HEK293 (cell line): Measurements from ENCODE around the gene PRAC2.

Experiments
- CTCF ChIA-PET: fragments of 350-600 bp; formaldehyde crosslinking; extraction: SDS; loops from one replicate; lab custom pipeline; 2021; ENCODE audit warnings: antibody characterized with exemption; lab: Yijun Ruan, JAX
- POLR2A ChIA-PET: fragments of 300-600 bp; formaldehyde crosslinking; extraction: SDS; loops from one replicate; lab custom pipeline; 2020; ENCODE audit warnings: antibody characterized with exemption, inconsistent platforms; lab: Yijun Ruan, JAX
- H3K27ac ChIP-seq: fragments of 200-500 bp; sonication (Bioruptor generic); 2 replicates; pipeline ENCODE4 v1.5.1; 2014; ENCODE audit warnings: low read depth, low read length, control low read depth, inconsistent platforms; ENCODE audit errors: extremely low read depth
- H3K36me3 ChIP-seq, 2 experiments: fragments of 200-500 bp in 1 of 2; sonication (Bioruptor generic) in 1 of 2; 1 replicate in 1 of 2; 2 replicates in 1 of 2; pipeline ENCODE4 v1.5.1; 2014 to 2017; ENCODE audit warnings: inconsistent platforms in 2 of 2, low read length in 2 of 2; ENCODE audit not compliant: control insufficient read depth in 2 of 2, insufficient read depth in 1 of 2
- H3K4me1 ChIP-seq: fragments of 200-500 bp; sonication (Bioruptor generic); 2 replicates; pipeline ENCODE4 v1.5.1; 2014; ENCODE audit warnings: mild to moderate bottlenecking, low read length, inconsistent platforms; ENCODE audit not compliant: control insufficient read depth, insufficient read depth
- H3K4me3 ChIP-seq: 2 replicates; pipeline ENCODE4 v1.5.1; 2011; ENCODE audit warnings: low read depth, mild to moderate bottlenecking, control low read depth, low read length, moderate library complexity
- H3K9me3 ChIP-seq: fragments of 200-500 bp; sonication (Bioruptor generic); 2 replicates; pipeline ENCODE4 v1.5.1; 2014; ENCODE audit warnings: low read depth, low read length, inconsistent platforms; ENCODE audit not compliant: control insufficient read depth, insufficient read depth
- HOXD13 ChIP-seq: sonication (generic); formaldehyde crosslinking; IDR thresholded peaks from 2 replicates; pipeline ENCODE4 v1.8.0; 2022; ENCODE audit warnings: missing genetic modification reagents, borderline replicate concordance
- KLF1 ChIP-seq: fragments of 450-650 bp; formaldehyde crosslinking; IDR thresholded peaks from 2 replicates; pipeline ENCODE4 v1.5.1; 2016; ENCODE audit warnings: missing biosample characterization, missing genetic modification characterization
- YY1 ChIP-seq: fragments of 450-650 bp; formaldehyde crosslinking; IDR thresholded peaks from 2 replicates; pipeline ENCODE4 v1.5.1; 2018; ENCODE audit warnings: missing biosample characterization, missing genetic modification characterization
- ZBTB17 ChIP-seq: fragments of 450-650 bp; formaldehyde crosslinking; IDR thresholded peaks from 2 replicates; pipeline ENCODE4 v1.5.1; 2016; ENCODE audit warnings: missing biosample characterization, missing genetic modification characterization
- ZFP37 ChIP-seq: fragments of 450-650 bp; formaldehyde crosslinking; IDR thresholded peaks from 2 replicates; pipeline ENCODE4 v1.5.1; 2016; ENCODE audit warnings: missing biosample characterization, missing genetic modification characterization
- ZNF140 ChIP-seq: fragments of 450-650 bp; formaldehyde crosslinking; IDR thresholded peaks from 2 replicates; pipeline ENCODE4 v1.5.1; 2016; ENCODE audit warnings: missing biosample characterization, missing genetic modification characterization
- ZNF146 ChIP-seq: fragments of 450-650 bp; formaldehyde crosslinking; IDR thresholded peaks from 2 replicates; pipeline ENCODE4 v1.5.1; 2016; ENCODE audit warnings: missing biosample characterization, missing genetic modification characterization
- ZNF169 ChIP-seq: fragments of 450-650 bp; formaldehyde crosslinking; IDR thresholded peaks from 2 replicates; pipeline ENCODE4 v1.5.1; 2016; ENCODE audit warnings: missing biosample characterization, missing genetic modification characterization
- ZNF19 ChIP-seq: fragments of 450-650 bp; formaldehyde crosslinking; IDR thresholded peaks from 2 replicates; pipeline ENCODE4; 2016; ENCODE audit warnings: missing biosample characterization, missing genetic modification characterization, low read depth
- ZNF404 ChIP-seq: fragments of 450-650 bp; formaldehyde crosslinking; IDR thresholded peaks from 2 replicates; pipeline ENCODE4 v1.5.1; 2017; ENCODE audit warnings: missing biosample characterization, missing genetic modification characterization
- ZNF433 ChIP-seq: fragments of 450-650 bp; formaldehyde crosslinking; IDR thresholded peaks from 2 replicates; pipeline ENCODE4 v1.5.1; 2016; ENCODE audit warnings: missing biosample characterization, missing genetic modification characterization, low read depth
- ZNF560 ChIP-seq: fragments of 450-650 bp; formaldehyde crosslinking; IDR thresholded peaks from 2 replicates; pipeline ENCODE4 v1.5.1; 2017; ENCODE audit warnings: missing biosample characterization, missing genetic modification characterization, borderline replicate concordance
- ZNF701 ChIP-seq: fragments of 450-650 bp; formaldehyde crosslinking; IDR thresholded peaks from 2 replicates; pipeline ENCODE4 v1.5.1; 2016; ENCODE audit warnings: missing biosample characterization, missing genetic modification characterization
- TF ChIP-seq, protein P1 (sequence below): fragments of 450-650 bp; formaldehyde crosslinking; IDR thresholded peaks from 2 replicates; pipeline ENCODE4 v1.5.1; 2016; ENCODE audit warnings: missing biosample characterization, missing genetic modification characterization
- TF ChIP-seq, protein P2 (sequence below): fragments of 450-650 bp; formaldehyde crosslinking; IDR thresholded peaks from 2 replicates; pipeline ENCODE4 v1.5.1; 2017; ENCODE audit warnings: missing biosample characterization, missing genetic modification characterization
- TF ChIP-seq, protein P3 (sequence below): fragments of 450-650 bp; formaldehyde crosslinking; IDR thresholded peaks from 2 replicates; pipeline ENCODE4 v1.5.1; 2017; ENCODE audit warnings: missing biosample characterization, missing genetic modification characterization
- TF ChIP-seq, protein P4 (sequence below): fragments of 450-650 bp; formaldehyde crosslinking; IDR thresholded peaks from 2 replicates; pipeline ENCODE4 v1.5.1; 2017; ENCODE audit warnings: missing biosample characterization, missing genetic modification characterization
- TF ChIP-seq, protein P5 (sequence below): fragments of 450-650 bp; formaldehyde crosslinking; conservative IDR thresholded peaks from 2 replicates; pipeline ENCODE4 v1.5.1; 2016; ENCODE audit warnings: low read depth, missing biosample characterization, missing genetic modification characterization
- TF ChIP-seq, protein P6 (sequence below): fragments of 450-650 bp; formaldehyde crosslinking; IDR thresholded peaks from 2 replicates; pipeline ENCODE4 v1.5.1; 2016; ENCODE audit warnings: missing biosample characterization, missing genetic modification characterization
- TF ChIP-seq, protein P7 (sequence below): fragments of 450-650 bp; formaldehyde crosslinking; IDR thresholded peaks from 2 replicates; pipeline ENCODE4 v1.5.1; 2016; ENCODE audit warnings: missing biosample characterization, missing genetic modification characterization

Gene PRAC2

DNA sequence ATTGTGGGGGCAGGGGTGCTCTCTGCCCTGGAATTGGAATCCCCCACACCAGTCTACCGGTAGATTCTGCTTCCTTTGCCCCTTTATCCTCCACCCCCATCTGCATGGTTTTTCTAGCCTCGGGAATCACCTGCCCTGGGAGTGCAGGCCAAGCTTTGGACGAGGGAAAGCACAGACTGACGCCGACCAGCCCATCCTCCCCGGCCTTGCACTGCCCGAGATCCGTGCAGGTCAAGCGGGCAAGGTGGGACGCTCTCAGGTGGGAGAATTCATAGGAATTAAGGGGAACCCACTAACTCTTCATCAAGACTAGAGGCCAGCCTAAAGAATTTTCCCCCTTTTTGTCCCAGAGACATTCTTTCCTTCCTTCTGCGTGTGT is 15.4 kb downstream of the PRAC2 start (continued):
- TF ChIP-seq, protein P1, sequence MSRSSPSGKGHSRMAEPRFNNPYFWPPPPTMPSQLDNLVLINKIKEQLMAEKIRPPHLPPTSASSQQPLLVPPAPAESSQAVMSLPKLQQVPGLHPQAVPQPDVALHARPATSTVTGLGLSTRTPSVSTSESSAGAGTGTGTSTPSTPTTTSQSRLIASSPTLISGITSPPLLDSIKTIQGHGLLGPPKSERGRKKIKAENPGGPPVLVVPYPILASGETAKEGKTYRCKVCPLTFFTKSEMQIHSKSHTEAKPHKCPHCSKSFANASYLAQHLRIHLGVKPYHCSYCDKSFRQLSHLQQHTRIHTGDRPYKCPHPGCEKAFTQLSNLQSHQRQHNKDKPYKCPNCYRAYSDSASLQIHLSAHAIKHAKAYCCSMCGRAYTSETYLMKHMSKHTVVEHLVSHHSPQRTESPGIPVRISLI (tag by site-specific recombination), result no peak
- TF ChIP-seq ZNF433 (tag by site-specific recombination), result no peak
- no peak for TF ChIP-seq ZNF404

DNA sequence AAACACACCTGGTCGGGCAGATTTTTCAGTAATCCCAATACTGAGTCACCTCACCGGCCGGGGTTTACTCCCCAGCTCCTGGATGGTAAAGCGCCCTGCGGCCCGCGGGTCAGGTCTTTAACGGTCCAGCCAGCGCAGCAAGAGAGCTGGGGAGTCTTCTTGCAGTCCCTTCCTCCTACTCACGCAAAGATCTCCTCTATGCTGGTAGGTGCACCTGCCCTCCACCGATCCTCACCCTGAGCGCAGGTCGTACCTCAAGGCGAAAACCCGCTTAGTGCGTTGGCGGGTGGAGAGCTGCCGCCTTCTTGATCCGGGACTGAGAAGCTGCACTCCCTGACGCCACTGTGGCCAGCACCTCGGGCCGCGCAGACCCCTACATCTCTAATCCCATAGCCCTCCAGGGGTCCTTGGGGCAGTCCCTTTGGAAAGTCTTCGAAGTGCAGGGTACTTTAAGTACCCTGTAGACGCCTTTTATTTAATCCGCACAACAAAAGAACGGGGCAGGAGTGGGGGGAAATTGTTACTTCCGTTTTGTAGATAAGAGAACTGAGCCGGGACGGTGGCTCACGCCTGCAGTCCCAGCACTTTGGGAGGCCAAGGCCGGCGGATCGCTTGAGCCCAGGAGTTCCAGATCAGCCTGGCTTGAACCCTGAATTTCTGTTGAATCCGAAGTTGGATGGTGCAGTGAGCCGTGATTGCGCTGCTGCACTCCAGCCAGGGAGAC is 16.0 kb downstream of the PRAC2 start:
- TF ChIP-seq ZNF146 (no peak), ZNF169 (tag by site-specific recombination) (no peak), ZNF19 (no peak), KLF1 (tag by site-specific recombination) (no peak), ZBTB17 (tag by site-specific recombination) (no peak), ZNF701 (tag by site-specific recombination) (no peak), HOXD13 (CRISPR knock-in tag) (no peak), ZNF560 (tag by site-specific recombination) (no peak), YY1 (no peak), ZFP37 (tag by site-specific recombination) (no peak), ZNF140 (tag by site-specific recombination) (no peak)
- TF ChIP-seq, protein P2, sequence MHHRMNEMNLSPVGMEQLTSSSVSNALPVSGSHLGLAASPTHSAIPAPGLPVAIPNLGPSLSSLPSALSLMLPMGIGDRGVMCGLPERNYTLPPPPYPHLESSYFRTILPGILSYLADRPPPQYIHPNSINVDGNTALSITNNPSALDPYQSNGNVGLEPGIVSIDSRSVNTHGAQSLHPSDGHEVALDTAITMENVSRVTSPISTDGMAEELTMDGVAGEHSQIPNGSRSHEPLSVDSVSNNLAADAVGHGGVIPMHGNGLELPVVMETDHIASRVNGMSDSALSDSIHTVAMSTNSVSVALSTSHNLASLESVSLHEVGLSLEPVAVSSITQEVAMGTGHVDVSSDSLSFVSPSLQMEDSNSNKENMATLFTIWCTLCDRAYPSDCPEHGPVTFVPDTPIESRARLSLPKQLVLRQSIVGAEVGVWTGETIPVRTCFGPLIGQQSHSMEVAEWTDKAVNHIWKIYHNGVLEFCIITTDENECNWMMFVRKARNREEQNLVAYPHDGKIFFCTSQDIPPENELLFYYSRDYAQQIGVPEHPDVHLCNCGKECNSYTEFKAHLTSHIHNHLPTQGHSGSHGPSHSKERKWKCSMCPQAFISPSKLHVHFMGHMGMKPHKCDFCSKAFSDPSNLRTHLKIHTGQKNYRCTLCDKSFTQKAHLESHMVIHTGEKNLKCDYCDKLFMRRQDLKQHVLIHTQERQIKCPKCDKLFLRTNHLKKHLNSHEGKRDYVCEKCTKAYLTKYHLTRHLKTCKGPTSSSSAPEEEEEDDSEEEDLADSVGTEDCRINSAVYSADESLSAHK (tag by site-specific recombination), result no peak
- TF ChIP-seq, protein P3, sequence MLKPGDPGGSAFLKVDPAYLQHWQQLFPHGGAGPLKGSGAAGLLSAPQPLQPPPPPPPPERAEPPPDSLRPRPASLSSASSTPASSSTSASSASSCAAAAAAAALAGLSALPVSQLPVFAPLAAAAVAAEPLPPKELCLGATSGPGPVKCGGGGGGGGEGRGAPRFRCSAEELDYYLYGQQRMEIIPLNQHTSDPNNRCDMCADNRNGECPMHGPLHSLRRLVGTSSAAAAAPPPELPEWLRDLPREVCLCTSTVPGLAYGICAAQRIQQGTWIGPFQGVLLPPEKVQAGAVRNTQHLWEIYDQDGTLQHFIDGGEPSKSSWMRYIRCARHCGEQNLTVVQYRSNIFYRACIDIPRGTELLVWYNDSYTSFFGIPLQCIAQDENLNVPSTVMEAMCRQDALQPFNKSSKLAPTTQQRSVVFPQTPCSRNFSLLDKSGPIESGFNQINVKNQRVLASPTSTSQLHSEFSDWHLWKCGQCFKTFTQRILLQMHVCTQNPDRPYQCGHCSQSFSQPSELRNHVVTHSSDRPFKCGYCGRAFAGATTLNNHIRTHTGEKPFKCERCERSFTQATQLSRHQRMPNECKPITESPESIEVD (tag by site-specific recombination), result no peak
- TF ChIP-seq, protein P4, sequence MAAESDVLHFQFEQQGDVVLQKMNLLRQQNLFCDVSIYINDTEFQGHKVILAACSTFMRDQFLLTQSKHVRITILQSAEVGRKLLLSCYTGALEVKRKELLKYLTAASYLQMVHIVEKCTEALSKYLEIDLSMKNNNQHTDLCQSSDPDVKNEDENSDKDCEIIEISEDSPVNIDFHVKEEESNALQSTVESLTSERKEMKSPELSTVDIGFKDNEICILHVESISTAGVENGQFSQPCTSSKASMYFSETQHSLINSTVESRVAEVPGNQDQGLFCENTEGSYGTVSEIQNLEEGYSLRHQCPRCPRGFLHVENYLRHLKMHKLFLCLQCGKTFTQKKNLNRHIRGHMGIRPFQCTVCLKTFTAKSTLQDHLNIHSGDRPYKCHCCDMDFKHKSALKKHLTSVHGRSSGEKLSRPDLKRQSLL (tag by site-specific recombination), result no peak
- TF ChIP-seq, protein P5, sequence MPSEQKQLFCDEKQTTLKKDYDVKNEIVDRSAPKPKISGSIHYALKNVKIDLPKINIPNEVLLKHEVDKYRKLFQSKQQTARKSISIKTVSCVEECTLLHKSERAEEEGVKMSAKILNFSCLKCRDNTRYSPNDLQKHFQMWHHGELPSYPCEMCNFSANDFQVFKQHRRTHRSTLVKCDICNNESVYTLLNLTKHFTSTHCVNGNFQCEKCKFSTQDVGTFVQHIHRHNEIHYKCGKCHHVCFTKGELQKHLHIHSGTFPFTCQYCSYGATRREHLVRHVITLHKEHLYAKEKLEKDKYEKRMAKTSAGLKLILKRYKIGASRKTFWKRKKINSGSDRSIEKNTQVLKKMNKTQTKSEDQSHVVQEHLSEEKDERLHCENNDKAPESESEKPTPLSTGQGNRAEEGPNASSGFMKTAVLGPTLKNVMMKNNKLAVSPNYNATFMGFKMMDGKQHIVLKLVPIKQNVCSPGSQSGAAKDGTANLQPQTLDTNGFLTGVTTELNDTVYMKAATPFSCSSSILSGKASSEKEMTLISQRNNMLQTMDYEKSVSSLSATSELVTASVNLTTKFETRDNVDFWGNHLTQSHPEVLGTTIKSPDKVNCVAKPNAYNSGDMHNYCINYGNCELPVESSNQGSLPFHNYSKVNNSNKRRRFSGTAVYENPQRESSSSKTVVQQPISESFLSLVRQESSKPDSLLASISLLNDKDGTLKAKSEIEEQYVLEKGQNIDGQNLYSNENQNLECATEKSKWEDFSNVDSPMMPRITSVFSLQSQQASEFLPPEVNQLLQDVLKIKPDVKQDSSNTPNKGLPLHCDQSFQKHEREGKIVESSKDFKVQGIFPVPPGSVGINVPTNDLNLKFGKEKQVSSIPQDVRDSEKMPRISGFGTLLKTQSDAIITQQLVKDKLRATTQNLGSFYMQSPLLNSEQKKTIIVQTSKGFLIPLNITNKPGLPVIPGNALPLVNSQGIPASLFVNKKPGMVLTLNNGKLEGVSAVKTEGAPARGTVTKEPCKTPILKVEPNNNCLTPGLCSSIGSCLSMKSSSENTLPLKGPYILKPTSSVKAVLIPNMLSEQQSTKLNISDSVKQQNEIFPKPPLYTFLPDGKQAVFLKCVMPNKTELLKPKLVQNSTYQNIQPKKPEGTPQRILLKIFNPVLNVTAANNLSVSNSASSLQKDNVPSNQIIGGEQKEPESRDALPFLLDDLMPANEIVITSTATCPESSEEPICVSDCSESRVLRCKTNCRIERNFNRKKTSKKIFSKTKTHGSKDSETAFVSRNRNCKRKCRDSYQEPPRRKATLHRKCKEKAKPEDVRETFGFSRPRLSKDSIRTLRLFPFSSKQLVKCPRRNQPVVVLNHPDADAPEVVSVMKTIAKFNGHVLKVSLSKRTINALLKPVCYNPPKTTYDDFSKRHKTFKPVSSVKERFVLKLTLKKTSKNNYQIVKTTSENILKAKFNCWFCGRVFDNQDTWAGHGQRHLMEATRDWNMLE (tag by site-specific recombination), result no peak
- TF ChIP-seq, protein P6, sequence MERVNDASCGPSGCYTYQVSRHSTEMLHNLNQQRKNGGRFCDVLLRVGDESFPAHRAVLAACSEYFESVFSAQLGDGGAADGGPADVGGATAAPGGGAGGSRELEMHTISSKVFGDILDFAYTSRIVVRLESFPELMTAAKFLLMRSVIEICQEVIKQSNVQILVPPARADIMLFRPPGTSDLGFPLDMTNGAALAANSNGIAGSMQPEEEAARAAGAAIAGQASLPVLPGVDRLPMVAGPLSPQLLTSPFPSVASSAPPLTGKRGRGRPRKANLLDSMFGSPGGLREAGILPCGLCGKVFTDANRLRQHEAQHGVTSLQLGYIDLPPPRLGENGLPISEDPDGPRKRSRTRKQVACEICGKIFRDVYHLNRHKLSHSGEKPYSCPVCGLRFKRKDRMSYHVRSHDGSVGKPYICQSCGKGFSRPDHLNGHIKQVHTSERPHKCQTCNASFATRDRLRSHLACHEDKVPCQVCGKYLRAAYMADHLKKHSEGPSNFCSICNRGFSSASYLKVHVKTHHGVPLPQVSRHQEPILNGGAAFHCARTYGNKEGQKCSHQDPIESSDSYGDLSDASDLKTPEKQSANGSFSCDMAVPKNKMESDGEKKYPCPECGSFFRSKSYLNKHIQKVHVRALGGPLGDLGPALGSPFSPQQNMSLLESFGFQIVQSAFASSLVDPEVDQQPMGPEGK (tag by site-specific recombination), result no peak
- TF ChIP-seq, protein P7, sequence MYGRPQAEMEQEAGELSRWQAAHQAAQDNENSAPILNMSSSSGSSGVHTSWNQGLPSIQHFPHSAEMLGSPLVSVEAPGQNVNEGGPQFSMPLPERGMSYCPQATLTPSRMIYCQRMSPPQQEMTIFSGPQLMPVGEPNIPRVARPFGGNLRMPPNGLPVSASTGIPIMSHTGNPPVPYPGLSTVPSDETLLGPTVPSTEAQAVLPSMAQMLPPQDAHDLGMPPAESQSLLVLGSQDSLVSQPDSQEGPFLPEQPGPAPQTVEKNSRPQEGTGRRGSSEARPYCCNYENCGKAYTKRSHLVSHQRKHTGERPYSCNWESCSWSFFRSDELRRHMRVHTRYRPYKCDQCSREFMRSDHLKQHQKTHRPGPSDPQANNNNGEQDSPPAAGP (tag by site-specific recombination), result no peak
- no peak overlapping the region for H3K27ac ChIP-seq
- CTCF ChIA-PET, result interaction anchor here (0.7 to 1.3 kb wide), 2 partner anchors 60 to 458 kb away, joined by 3 read pairs; no protein-coding TSS in a partner anchor
- no peaks in the 10 kb centered on the region for H3K36me3 ChIP-seq
- no peaks in the 10 kb centered on the region for H3K9me3 ChIP-seq
- H3K4me1 ChIP-seq, result no peaks in the 10 kb centered on the region
- POLR2A ChIA-PET, result no interaction called here
- no peak overlapping the region for H3K4me3 ChIP-seq
